Measurements from ENCODE around the gene DNTT. TPM values are rescaled to one million over a fixed set of nuclear protein-coding genes. Genes with fewer than 3 reads are reported as not detected.

The DNTT gene
- total and polyA plus RNA-seq, 9 of the 15 experiments (the other 6 are each of a cell fraction or from before 2014, with no cell fraction given) = not detected

DNA sequence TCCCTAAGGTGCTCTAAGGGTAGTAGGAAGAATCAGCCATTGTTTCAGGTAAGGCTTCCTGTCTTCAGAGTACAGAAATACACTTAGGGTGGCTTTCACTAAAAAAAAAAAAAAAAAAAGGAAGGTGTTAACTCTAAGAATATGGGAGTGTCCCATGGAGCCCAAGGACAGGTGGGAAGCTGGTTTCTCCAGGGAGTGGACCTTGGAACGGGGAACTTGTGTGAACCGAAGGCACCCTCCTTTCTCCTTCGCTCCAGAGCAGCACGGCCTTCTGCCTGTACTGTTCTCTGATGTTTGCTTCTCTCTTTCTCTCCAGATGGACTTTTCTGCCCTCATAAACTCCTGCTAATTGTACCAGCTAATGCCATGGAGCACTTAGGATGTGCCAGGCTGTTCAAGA is 48.3 kb downstream of the DNTT start (continued):
- TF ChIP-seq USF2 (CRISPR knock-in tag; IDR thresholded peaks at IDR 0.05) = no peak
- TF ChIP-seq ATF4 (CRISPR knock-in tag; IDR thresholded peaks at IDR 0.05) = no peak
- TF ChIP-seq, protein P1, sequence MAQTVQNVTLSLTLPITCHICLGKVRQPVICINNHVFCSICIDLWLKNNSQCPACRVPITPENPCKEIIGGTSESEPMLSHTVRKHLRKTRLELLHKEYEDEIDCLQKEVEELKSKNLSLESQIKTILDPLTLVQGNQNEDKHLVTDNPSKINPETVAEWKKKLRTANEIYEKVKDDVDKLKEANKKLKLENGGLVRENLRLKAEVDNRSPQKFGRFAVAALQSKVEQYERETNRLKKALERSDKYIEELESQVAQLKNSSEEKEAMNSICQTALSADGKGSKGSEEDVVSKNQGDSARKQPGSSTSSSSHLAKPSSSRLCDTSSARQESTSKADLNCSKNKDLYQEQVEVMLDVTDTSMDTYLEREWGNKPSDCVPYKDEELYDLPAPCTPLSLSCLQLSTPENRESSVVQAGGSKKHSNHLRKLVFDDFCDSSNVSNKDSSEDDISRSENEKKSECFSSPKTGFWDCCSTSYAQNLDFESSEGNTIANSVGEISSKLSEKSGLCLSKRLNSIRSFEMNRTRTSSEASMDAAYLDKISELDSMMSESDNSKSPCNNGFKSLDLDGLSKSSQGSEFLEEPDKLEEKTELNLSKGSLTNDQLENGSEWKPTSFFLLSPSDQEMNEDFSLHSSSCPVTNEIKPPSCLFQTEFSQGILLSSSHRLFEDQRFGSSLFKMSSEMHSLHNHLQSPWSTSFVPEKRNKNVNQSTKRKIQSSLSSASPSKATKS (CRISPR knock-in tag; IDR thresholded peaks at IDR 0.05) = no peak
- no peak for TF ChIP-seq NKRF (IDR thresholded peaks at IDR 0.05; ENCODE audit: borderline replicate concordance)

All from K562 (cell line).